ENCODE data around the gene ELK3. TPM values are rescaled to one million over a fixed set of nuclear protein-coding genes. Genes with fewer than 3 reads are reported as not detected.

The ELK3 gene
- total and polyA plus RNA-seq, 2 of the 8 experiments (the other 6 are each of a cell fraction or from before 2014, with no cell fraction given): 3.5 to 14.3 TPM

DNA sequence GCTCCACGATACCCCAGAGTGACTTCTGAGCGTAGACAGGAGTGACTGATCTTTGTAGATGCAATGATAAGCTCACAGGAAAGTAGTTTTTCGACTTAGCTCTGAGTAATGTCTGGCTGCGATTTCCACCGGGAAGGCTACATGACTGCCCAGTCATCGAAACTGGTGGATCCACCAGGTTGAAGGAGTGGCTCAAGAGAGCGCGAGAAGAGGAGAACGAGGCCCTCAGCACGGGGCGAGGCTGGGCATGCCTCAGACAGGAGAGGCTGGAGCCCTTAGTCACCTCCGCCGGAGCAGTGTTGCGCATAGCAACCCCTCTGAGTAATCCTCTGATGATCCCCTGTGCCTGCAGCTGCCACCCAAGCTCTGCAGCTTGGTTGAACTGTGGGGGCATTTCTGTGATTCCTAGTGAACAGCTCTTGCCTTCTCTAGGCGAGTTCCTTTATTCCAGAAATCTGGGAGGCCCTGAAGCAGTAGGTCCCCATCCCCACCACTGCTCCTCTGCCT, 25.6 kb downstream of the ELK3 start:
- no peak overlapping the region for H4K5ac ChIP-seq (ENCODE audit: insufficient read length, low read depth, low read length)
- H2BK20ac ChIP-seq (ENCODE audit: low read length): no peak overlapping the region
- FAIRE-seq: no peak
- no peak overlapping the region for H3K18ac ChIP-seq (ENCODE audit: extremely low read depth, low read length)
- H3K23me2 ChIP-seq (ENCODE audit: low read depth, low read length): no peaks in the 10 kb centered on the region
- peak in 1 of 2 experiments; percentile 53 for DNase-seq (ENCODE audit: low read depth in 1 of 2, low spot score in 2 of 2)
- H4K8ac ChIP-seq (ENCODE audit: extremely low read depth, insufficient read depth, low read length): no peak overlapping the region
- no peaks in the 10 kb centered on the region for H3K27me3 ChIP-seq (replicated peaks in 1 of 4; ENCODE audit: control insufficient read depth in 3 of 4, extremely low read depth in 1 of 4, insufficient read depth in 3 of 4, low read length in 3 of 4)
- TF ChIP-seq KDM5A (IDR thresholded peaks at IDR 0.05; ENCODE audit: low read length) (no peak), TEAD4 (IDR thresholded peaks at IDR 0.05; ENCODE audit: low read depth, low read length) (no peak), RFX5 (IDR thresholded peaks at IDR 0.05; ENCODE audit: borderline replicate concordance, low read depth, low read length) (no peak), TBP (IDR thresholded peaks at IDR 0.05; ENCODE audit: low read depth, low read length) (no peak), SRF (IDR thresholded peaks at IDR 0.05; ENCODE audit: low read depth, low read length) (no peak), SIX5 (IDR thresholded peaks at IDR 0.05; ENCODE audit: low read depth, low read length) (no peak), GABPA (IDR thresholded peaks at IDR 0.05; ENCODE audit: borderline replicate concordance, insufficient read depth, low read length) (no peak)
- H3K56ac ChIP-seq (replicated peaks; ENCODE audit: insufficient read length, low read depth, low read length): no peak overlapping the region
- no peak overlapping the region for H4K91ac ChIP-seq (replicated peaks; ENCODE audit: insufficient read length, low read length)
- H3K79me2 ChIP-seq (ENCODE audit: control insufficient read depth in 1 of 2, insufficient read depth in 2 of 2, low read length in 2 of 2): no peaks in the 10 kb centered on the region
- H2AFZ ChIP-seq (ENCODE audit: low read length): no peak overlapping the region
- no peaks in the 10 kb centered on the region for H3K9me3 ChIP-seq (ENCODE audit: insufficient read depth in 2 of 2, low read depth in 1 of 2, low read length in 1 of 2)
- ChIA-PET CTCF (ENCODE audit: partially characterized antibody) (interaction anchor here (0.6 to 1.9 kb wide), 4 partner anchors 9 to 297 kb away, joined by 3 to 12 read pairs (median 6); no protein-coding TSS in a partner anchor), POLR2A (ENCODE audit: partially characterized antibody) (no interaction called here)
- no peak overlapping the region for H3K4me2 ChIP-seq (ENCODE audit: insufficient read depth in 1 of 2, low read depth in 2 of 2, low read length in 2 of 2)
- peaks cover 0 to 12% (median 2%) of the 10 kb centered on the region in 4 experiments; a peak in 3 of 7 replicates for H3K4me1 ChIP-seq (replicated peaks in 1 of 4; ENCODE audit: control insufficient read depth in 3 of 4, insufficient read depth in 4 of 4, low read length in 3 of 4)
- no peak overlapping the region for H3K27ac ChIP-seq (ENCODE audit: low read depth, low read length)
- no peaks in the 10 kb centered on the region for H4K20me1 ChIP-seq (replicated peaks in 1 of 2; ENCODE audit: control insufficient read depth in 1 of 2, insufficient read depth in 2 of 2, low read length in 2 of 2)
- no peak overlapping the region for H3K23ac ChIP-seq (ENCODE audit: insufficient read length)
- no peaks in the 10 kb centered on the region; a peak in 1 of 8 replicates for H3K36me3 ChIP-seq (ENCODE audit: control insufficient read depth in 2 of 4, insufficient read depth in 4 of 4, low read length in 3 of 4)
- no peak overlapping the region for H2BK15ac ChIP-seq (ENCODE audit: low read length)
- H3K79me1 ChIP-seq (ENCODE audit: low read depth, low read length): no peaks in the 10 kb centered on the region
- no peak overlapping the region for H2AK5ac ChIP-seq (ENCODE audit: low read depth, low read length)
- no peak overlapping the region for H2BK120ac ChIP-seq (replicated peaks; ENCODE audit: low read depth, low read length)
- no peak overlapping the region for H3K4me3 ChIP-seq (ENCODE audit: extremely low read depth in 1 of 4, insufficient read depth in 2 of 4, low read depth in 3 of 4, low read length in 4 of 4)
- no peak overlapping the region for H3K9ac ChIP-seq (replicated peaks in 1 of 4; ENCODE audit: extremely low read depth in 1 of 4, low read depth in 3 of 4, low read length in 3 of 4)
- no peak overlapping the region for H3K14ac ChIP-seq (ENCODE audit: insufficient read length)
- H2BK12ac ChIP-seq (ENCODE audit: low read depth, low read length): no peak overlapping the region
- peak overlapping the region; percentile 72 for H2BK5ac ChIP-seq (ENCODE audit: low read depth, low read length)
- no peak overlapping the region for H3K4ac ChIP-seq (replicated peaks; ENCODE audit: insufficient read length, low read depth, low read length)
- WGBS, 2 experiments (ENCODE audit: extremely low coverage in 1 of 2, insufficient coverage in 1 of 2, insufficient read length in 1 of 2, insufficient replicate concordance in 2 of 2, low coverage in 1 of 2, low lambda C conversion rate in 2 of 2, missing lambda C conversion rate in 1 of 2): 88% methylated on average over 14 of the region's 15 CpGs; no CpG with 5 or more reads in 1 of the 2 experiments
